Measurements from ENCODE around the gene FGGY.
"Not testable (repeated sequence)": the region's sequence is repeated elsewhere in the genome, so short reads cannot be mapped to it uniquely, and the experiment has no call there.

Gene FGGY

GRCh38 chr1:59716832-59717231, 419.9 kb downstream of the FGGY start:
- DNase-seq (ENCODE audit: extremely low read depth in 1 of 2, low read depth in 1 of 2): no peak

DNA sequence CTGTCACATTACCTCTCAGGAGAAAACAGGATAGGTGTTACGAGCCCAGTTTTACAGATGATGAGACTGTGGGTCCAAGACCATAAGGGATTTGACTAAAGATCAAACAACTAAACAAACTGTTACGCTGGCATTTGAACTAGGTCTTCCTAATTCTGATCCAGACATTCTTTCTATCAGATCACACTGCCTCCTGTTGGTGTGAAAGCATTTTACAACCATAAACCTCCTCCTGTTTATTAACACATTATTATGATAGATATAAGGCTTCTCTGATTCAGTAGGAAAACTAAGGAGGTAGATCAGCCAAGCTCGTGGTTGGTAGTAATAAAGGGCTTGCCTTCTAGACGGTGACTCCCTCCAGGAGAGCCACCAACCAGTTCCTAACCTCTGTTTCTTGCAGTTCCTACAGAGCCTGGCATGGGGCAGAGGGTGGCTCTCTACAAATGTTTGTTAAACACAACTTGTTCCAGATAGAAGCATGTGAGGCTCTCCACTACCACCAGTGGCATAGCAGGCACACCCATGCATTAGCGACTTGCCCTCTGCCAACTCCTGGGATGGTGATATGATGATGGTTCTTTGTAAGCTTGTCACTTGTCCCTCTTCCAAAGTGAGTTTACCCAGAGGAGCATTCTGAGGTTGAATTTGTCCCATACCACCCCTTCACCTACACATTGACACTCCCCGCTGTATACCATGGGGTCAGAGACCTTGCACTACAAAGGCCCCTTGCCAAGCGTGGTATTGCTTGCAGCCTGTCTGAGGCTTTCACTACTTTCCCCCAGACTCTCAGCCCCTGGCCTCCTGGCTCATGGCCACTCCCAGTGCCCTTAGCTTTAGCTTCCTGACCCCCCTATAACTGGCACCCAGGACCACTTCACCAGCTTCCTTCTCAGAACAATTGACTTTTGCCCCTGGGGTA, 421.4 kb downstream of the FGGY start:
- no peak for DNase-seq (ENCODE audit: extremely low read depth in 1 of 2, low read depth in 1 of 2)

DNA sequence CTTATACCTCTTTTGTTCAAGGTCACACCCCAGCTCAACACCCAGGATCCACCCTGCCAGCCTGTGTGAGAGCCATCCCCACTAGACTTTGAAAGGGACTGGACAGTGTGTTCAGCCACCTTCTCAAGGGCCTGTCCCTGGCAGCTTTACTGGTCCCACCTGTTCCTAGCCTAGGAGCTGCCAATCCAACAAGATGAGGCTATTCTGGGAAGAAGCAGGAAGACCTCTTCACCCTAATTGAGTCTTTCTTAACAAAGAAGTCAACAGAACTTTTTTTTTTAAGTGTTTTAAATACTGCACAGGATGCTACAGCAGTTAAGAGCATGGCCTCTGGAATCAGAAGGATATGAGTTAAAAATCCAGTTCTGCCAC, 422.1 kb downstream of the FGGY start:
- no peak for DNase-seq (ENCODE audit: extremely low read depth in 1 of 2, low read depth in 1 of 2)

DNA sequence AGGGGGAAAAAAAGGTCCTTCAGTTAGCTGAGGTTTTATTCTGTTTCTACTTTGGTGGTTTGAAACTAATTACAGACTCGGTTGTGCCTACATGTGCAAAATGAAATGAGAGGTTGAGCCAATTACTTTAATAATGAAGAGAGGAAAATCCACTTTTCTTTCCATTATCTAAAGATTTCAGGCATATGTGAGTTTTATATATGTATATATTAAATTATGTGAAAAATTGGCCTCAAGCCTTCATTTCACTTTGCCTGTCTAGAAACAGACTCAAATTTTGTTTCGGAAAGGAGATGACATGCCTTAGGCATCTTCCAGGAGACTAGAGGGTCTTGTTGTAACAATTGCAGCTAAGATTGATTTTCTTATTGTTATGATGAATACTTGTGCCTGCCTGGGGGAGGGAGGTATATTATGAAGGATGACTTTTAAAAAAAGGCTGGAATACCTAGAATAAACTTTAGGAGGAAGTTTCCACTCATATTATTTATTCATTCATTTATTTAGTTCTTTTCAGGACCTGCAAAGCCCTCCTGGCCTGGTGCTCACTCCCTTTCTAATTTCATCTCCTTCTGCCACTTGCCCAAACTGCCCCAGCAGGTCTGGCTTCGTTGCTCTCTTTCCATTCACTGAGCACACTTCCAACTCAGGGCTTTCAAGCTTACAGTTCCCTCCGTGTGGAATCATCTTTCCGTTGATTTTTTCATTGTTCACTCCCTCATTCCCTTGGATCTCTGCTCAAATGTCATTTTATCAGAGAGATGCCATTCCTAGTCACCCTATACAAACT, 423.6 kb downstream of the FGGY start:
- no peak for DNase-seq (ENCODE audit: extremely low read depth in 1 of 2, low read depth in 1 of 2)

- DNase-seq (ENCODE audit: extremely low read depth in 1 of 2, low read depth in 1 of 2): no peak
Observed at GRCh38 chr1:59730302-59730701, 433.4 kb downstream of the FGGY start.

DNA sequence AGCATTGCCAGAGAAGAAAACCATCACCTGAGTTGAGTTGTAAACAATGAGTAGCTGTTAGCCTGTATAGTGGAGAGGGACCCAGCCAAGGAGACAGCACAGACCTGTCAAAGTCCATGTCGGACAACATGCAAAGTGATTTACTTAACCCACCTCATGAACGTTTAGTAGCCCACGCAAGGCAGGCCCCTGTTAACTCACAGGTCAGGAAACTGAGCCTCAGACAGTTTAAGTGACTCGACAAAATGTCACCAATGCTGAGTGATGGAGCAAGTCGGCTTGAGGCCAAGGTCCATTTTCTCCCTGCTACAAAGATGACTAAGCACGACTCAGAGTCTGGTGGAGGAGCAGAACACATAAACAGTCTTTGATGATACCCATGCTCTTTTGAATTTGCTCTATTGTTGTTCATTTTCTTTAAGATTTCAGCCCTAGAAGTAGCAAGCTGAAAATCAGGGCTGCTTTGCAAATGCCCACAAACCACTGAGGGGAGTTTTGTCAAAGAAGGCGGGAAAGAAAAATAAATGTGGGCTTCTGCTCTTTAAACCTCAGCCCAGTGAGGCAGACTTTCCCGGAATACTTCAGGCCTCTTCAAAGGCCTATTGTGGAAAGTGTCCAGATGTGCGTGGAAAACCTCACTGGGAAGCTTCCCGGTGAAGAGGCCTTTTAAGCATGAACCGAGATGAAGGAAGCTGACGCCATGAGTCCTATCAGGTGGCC, 434.0 kb downstream of the FGGY start:
- no peak for DNase-seq (ENCODE audit: extremely low read depth in 1 of 2, low read depth in 1 of 2)

GRCh38 chr1:59731591-59731990, 434.7 kb downstream of the FGGY start:
- no peak for DNase-seq (ENCODE audit: extremely low read depth in 1 of 2, low read depth in 1 of 2)

GRCh38 chr1:59732214-59732955, 435.5 kb downstream of the FGGY start:
- no peak for DNase-seq (ENCODE audit: extremely low read depth in 1 of 2, low read depth in 1 of 2)

- no peak for DNase-seq (ENCODE audit: extremely low read depth in 1 of 2, low read depth in 1 of 2)
Observed at GRCh38 chr1:59733443-59734141, 436.7 kb downstream of the FGGY start.

- DNase-seq (ENCODE audit: extremely low read depth in 1 of 2, low read depth in 1 of 2): not testable (repeated sequence)
Observed at GRCh38 chr1:59735927-59736326, 439.0 kb downstream of the FGGY start.

DNA sequence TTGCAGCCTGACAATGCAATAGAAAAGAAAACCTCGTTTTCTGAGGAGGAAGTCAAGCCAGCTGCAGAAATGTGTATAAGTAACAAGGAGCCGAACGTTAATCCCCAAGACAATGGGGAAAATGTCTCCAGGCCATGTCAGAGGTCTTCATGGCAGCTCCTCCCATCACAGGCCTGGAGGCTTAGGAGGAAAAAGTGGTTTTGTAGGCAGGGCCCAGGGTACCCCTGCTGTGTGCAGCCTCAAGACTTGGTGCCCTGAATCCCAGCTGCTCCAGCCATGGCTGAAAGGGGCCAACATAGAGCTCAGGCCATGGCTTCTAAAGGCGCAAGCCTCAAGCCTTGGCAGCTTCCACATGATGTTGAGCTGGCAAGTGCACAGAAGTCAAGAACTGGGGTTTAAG, 439.9 kb downstream of the FGGY start:
- DNase-seq (ENCODE audit: extremely low read depth in 1 of 2, low read depth in 1 of 2): no peak

- DNase-seq (ENCODE audit: extremely low read depth in 1 of 2, low read depth in 1 of 2): no peak
Observed at GRCh38 chr1:59737638-59738037, 440.7 kb downstream of the FGGY start.

GRCh38 chr1:59738152-59738551, 441.3 kb downstream of the FGGY start:
- DNase-seq (ENCODE audit: extremely low read depth in 1 of 2, low read depth in 1 of 2): no peak

DNA sequence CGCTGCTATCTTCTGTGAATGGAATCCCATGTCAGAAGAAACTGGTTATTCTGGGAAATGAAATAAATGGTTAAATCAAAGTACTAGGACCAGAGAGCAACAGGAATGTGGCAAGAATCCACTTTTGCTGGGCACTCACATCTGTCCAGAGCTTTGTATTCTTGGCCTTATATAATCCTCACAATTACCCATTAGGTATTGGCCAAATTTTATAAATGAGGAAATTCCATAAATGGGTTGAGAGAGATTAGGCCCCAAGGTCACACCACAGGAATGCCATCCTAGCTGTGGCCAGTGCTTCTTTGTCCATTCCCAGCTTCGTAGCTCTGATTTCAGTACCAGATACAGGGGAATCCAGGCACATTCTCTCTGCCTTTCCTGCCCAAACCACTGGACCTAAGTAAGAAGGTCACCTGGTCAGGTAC, 441.7 kb downstream of the FGGY start:
- DNase-seq (ENCODE audit: extremely low read depth in 1 of 2, low read depth in 1 of 2): no peak

- no peak for DNase-seq (ENCODE audit: extremely low read depth in 1 of 2, low read depth in 1 of 2)
Observed at GRCh38 chr1:59739111-59739510, 442.2 kb downstream of the FGGY start.

- DNase-seq (ENCODE audit: extremely low read depth in 1 of 2, low read depth in 1 of 2): no peak
Observed at GRCh38 chr1:59742526-59742925, 445.6 kb downstream of the FGGY start.

DNA sequence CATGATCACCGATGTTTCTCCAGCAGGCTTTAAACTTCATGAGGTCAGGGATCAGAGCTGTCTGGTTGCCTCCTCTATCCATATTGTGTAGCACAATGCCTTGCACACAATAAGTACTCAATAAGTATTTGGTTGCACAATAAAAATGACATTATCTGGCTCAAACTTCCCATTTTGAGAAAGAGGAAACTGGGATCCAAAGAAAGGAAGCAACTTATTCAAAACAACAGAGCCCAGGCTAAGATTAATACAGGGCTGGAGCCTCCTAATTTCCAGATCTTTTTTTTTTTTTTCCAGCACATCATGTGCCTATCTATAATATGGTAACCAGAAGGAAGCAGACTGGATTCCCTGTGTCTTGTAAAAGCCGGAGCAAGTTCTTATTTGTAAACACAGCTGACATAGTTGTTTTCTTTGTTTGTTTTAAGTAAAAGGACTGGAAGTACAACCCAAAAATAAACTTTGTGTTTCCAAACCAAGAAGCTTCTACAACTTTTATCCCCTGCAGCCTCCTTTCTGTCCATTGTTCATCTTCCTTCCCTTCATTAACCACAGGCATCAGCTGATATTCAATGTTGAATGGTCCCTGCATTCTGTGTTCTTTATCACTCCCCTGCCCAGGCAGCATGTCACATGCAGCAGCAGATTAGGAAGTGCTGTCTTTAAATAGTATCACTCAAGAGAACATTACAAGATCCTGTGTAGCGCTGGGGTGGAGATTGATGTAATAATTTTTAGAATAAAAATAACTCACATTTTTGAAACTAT, 446.6 kb downstream of the FGGY start:
- no peak for DNase-seq (ENCODE audit: extremely low read depth in 1 of 2, low read depth in 1 of 2)

- no peak for DNase-seq (ENCODE audit: extremely low read depth in 1 of 2, low read depth in 1 of 2)
Observed at GRCh38 chr1:59747420-59748024, 450.6 kb downstream of the FGGY start.

DNA sequence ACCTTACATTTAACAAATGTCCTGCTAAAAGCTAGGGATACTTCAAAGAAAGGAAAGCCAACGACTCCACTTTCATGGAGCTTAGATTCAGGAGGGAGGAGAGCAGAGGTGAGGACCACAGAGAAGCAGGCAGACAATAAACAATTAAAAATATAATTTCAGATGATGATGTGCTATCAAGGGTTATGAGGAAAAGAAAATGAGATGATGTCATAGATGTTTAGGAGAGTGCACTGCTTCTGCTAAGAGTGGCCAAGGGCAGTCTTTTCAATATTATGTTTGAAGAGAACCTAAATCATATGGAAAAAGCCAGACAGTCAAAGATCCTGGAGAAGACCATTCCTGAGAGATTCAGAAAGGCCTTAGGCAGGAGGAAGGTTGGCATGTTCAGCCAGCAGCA, 451.2 kb downstream of the FGGY start:
- DNase-seq (ENCODE audit: extremely low read depth in 1 of 2, low read depth in 1 of 2): no peak

Data from activated CD8-positive, alpha-beta memory T cell treated with anti-CD3 and anti-CD28 coated beads for 1 hour (primary cell).